Epithelial cell of proximal tubule (primary cell): Measurements from ENCODE around the gene SYNPO2. TPM values are rescaled to one million over a fixed set of nuclear protein-coding genes. Genes with fewer than 3 reads are reported as not detected.

ENCODE experiments used
- DNase-seq: peaks from one replicate; pipeline ENCODE4 v3.0.0-alpha.2; 2011; ENCODE audit warnings: low read depth
- H3K4me3 ChIP-seq: 2 replicates; pipeline ENCODE4 v1.5.1; 2011; ENCODE audit warnings: low read depth, mild to moderate bottlenecking, low read length
- CTCF ChIP-seq: conservative IDR thresholded peaks from 2 replicates; pipeline ENCODE4 v1.5.1; 2012; ENCODE audit warnings: low read depth, mild to moderate bottlenecking, low read length
- total RNA-seq: library from RNA; depleted of rRNA; stranded (reverse); fragments of >200 nt; gene quantifications from 2 replicates; pipeline ENCODE4 v1.2.3, GENCODE V29; 2015

SYNPO2 gene
- total RNA-seq, 1 donor from 2014 or later: 0.40 TPM

GRCh38 chr4:118898684-118899138 is 10.1 kb downstream of the SYNPO2 start:
- TF ChIP-seq CTCF: no peak
- H3K4me3 ChIP-seq: no peak overlapping the region
- DNase-seq: no peak

GRCh38 chr4:118904418-118904817 is 15.8 kb downstream of the SYNPO2 start:
- no peak for DNase-seq
- no peak for TF ChIP-seq CTCF
- no peak overlapping the region for H3K4me3 ChIP-seq

- TF ChIP-seq CTCF: no peak
- H3K4me3 ChIP-seq: no peak overlapping the region
- no peak for DNase-seq
These were observed 16.3 kb downstream of the SYNPO2 start for GRCh38 chr4:118904935-118905334.

- H3K4me3 ChIP-seq: no peak overlapping the region
- DNase-seq: no peak
- TF ChIP-seq CTCF: no peak
These were observed 16.9 kb downstream of the SYNPO2 start for GRCh38 chr4:118905566-118905965.

GRCh38 chr4:118909173-118909956 is 20.7 kb downstream of the SYNPO2 start:
- H3K4me3 ChIP-seq: no peak overlapping the region
- no peak for TF ChIP-seq CTCF
- no peak for DNase-seq

GRCh38 chr4:118910221-118910620 is 21.6 kb downstream of the SYNPO2 start:
- no peak for TF ChIP-seq CTCF
- no peak overlapping the region for H3K4me3 ChIP-seq
- DNase-seq: no peak

- DNase-seq: no peak
- no peak for TF ChIP-seq CTCF
- H3K4me3 ChIP-seq: no peak overlapping the region
These were observed 22.6 kb downstream of the SYNPO2 start for GRCh38 chr4:118911238-118911703.
